HCT116 (cell line): ENCODE data around the gene RWDD4. TPM values are rescaled to one million over a fixed set of nuclear protein-coding genes. Genes with fewer than 3 reads are reported as not detected.

Source experiments
- ATAC-seq: fragments of 200-7000 bp; cut with Tn5 transposase; 2 replicates; pipeline ENCODE4 v1.9.1; 2020; ENCODE audit warnings: mild to moderate bottlenecking, moderate library complexity
- BruUV-seq: library from RNA; stranded (reverse); fragments of 400-500 nt; replicated peaks from 2 replicates; lab custom pipeline; 2021; lab: Mats Ljungman, UMichigan
- CTCF ChIA-PET: fragments of 300-600 bp; sonication (Branson Sonifier 250); formaldehyde crosslinking; loops from one replicate; lab custom pipeline; 2021; ENCODE audit warnings: antibody characterized with exemption; lab: Charles Lee
- POLR2A ChIA-PET: fragments of 300-600, 350-600 bp; sonication (Branson Sonifier 250); formaldehyde crosslinking; loops from one replicate; lab custom pipeline; 2021; ENCODE audit warnings: antibody characterized with exemption; lab: Charles Lee
- RAD21 ChIA-PET, 2 experiments: fragments of 300-600 bp; sonication (Branson Sonifier 250); formaldehyde crosslinking; loops; one replicate each; lab custom pipeline; 2023; ENCODE audit warnings: low total read pairs in 2 of 2; ENCODE audit not compliant: uncharacterized antibody in 2 of 2, unreplicated experiment in 2 of 2, low non-redundant PET in 1 of 2; lab: Charles Lee
- DNase-seq: peaks from one replicate; pipeline ENCODE4 v3.0.0-alpha.2; 2010; ENCODE audit warnings: low read depth, low spot score
- H2AFZ ChIP-seq: fragments of 200-600 bp; shearing (Covaris generic), sonication (generic); 2 replicates; pipeline ENCODE4 v1.6.1; 2017; ENCODE audit warnings: low read depth, mixed run types, mixed read lengths, antibody characterized with exemption, low read length; ENCODE audit not compliant: poor library complexity, severe bottlenecking
- H3K27ac ChIP-seq: 2 replicates; pipeline ENCODE4 v1.5.1; 2012; ENCODE audit warnings: low read depth, low read length
- H3K27me3 ChIP-seq: fragments of 200-600 bp; sonication (generic); 2 replicates; pipeline ENCODE4 v1.6.1; 2016; ENCODE audit warnings: mixed run types, low read length, mixed read lengths; ENCODE audit not compliant: insufficient read depth
- H3K36me3 ChIP-seq, 2 experiments: fragments of 200-500 bp in 1 of 2; fragments of 200-600 bp in 1 of 2; sonication (Bioruptor generic) in 1 of 2; sonication (generic) in 1 of 2; 2 replicates each; pipeline versions ENCODE4 v1.5.1 to v1.6.1; 2014 to 2016; ENCODE audit warnings: low read length in 2 of 2, inconsistent platforms in 1 of 2, mixed read lengths in 1 of 2, mixed run types in 1 of 2; ENCODE audit not compliant: insufficient read depth in 2 of 2, control insufficient read depth in 1 of 2
- H3K4me1 ChIP-seq, 2 experiments: fragments of 200-600 bp in 1 of 2; sonication (generic) in 1 of 2; 2 replicates each; pipeline versions ENCODE4 v1.5.1 to v1.6.1; 2012 to 2017; ENCODE audit warnings: low read length in 2 of 2, inconsistent platforms in 1 of 2, mild to moderate bottlenecking in 1 of 2, mixed read lengths in 1 of 2, mixed run types in 1 of 2, moderate library complexity in 1 of 2; ENCODE audit not compliant: insufficient read depth in 2 of 2, control insufficient read depth in 1 of 2
- H3K4me2 ChIP-seq: fragments of 200-600 bp; sonication (generic); 2 replicates; pipeline ENCODE4 v1.6.1; 2017; ENCODE audit warnings: mixed run types, low read length, mixed read lengths
- H3K4me3 ChIP-seq, 2 experiments: fragments of 200-600 bp in 1 of 2; sonication (generic) in 1 of 2; replicated peaks in 1 of 2; 2 replicates each; pipeline ENCODE4 v1.5.1; 2011 to 2016; ENCODE audit warnings: low read length in 2 of 2, control low read depth in 1 of 2, low read depth in 1 of 2, mild to moderate bottlenecking in 1 of 2, mixed read lengths in 1 of 2, mixed run types in 1 of 2
- H3K79me2 ChIP-seq: fragments of 200-600 bp; sonication (generic); 2 replicates; pipeline ENCODE4 v1.6.1; 2017; ENCODE audit warnings: mild to moderate bottlenecking, mixed run types, low read length, moderate library complexity, mixed read lengths; ENCODE audit not compliant: insufficient read depth
- H3K9ac ChIP-seq: fragments of 200-600 bp; sonication (generic); 2 replicates; pipeline ENCODE4 v1.6.1; 2016; ENCODE audit warnings: low read length, mixed read lengths
- H3K9me2 ChIP-seq: fragments of 200-600 bp; sonication (generic), shearing (Covaris generic); 2 replicates; pipeline ENCODE4 v1.6.1; 2017; ENCODE audit warnings: mixed run types, mild to moderate bottlenecking, moderate library complexity; ENCODE audit not compliant: insufficient read depth
- H3K9me3 ChIP-seq, 2 experiments: fragments of 200-500 bp in 1 of 2; fragments of 200-600 bp in 1 of 2; sonication (Bioruptor generic) in 1 of 2; sonication (generic) in 1 of 2; 2 replicates each; pipeline ENCODE4 v1.6.1; 2014 to 2017; ENCODE audit warnings: low read length in 2 of 2, mixed read lengths in 2 of 2, inconsistent platforms in 1 of 2, low read depth in 1 of 2, mild to moderate bottlenecking in 1 of 2, mixed run types in 1 of 2, moderate library complexity in 1 of 2; ENCODE audit not compliant: control insufficient read depth in 1 of 2, insufficient read depth in 1 of 2
- H4K20me1 ChIP-seq: fragments of 200-600 bp; sonication (generic), shearing (Covaris generic); 2 replicates; pipeline ENCODE4 v1.6.1; 2017; ENCODE audit warnings: mixed run types, mild to moderate bottlenecking, moderate library complexity; ENCODE audit not compliant: insufficient read depth
- CTCF ChIP-seq, 3 experiments: fragments of 200-600 bp in 1 of 3; sonication (generic) in 1 of 3; IDR thresholded peaks in 2 of 3; conservative IDR thresholded peaks in 1 of 3; 2 replicates each; pipeline ENCODE4 v1.5.1; 2012 to 2017; ENCODE audit warnings: low read depth in 2 of 3, low read length in 2 of 3, antibody characterized with exemption in 1 of 3, borderline replicate concordance in 1 of 3, control low read depth in 1 of 3, mild to moderate bottlenecking in 1 of 3, mixed read lengths in 1 of 3, mixed run types in 1 of 3, moderate library complexity in 1 of 3; ENCODE audit not compliant: insufficient read depth in 1 of 3
- ELF1 ChIP-seq: IDR thresholded peaks from 2 replicates; pipeline ENCODE4 v1.6.1; 2012; ENCODE audit warnings: low read depth, borderline replicate concordance
- EZH2phosphoT487 ChIP-seq: fragments of 200-600 bp; IDR thresholded peaks from 2 replicates; pipeline ENCODE4 v1.6.1; 2018; ENCODE audit warnings: antibody characterized with exemption, borderline replicate concordance
- MAX ChIP-seq: IDR thresholded peaks from 2 replicates; pipeline ENCODE4 v1.6.1; 2012
- POLR2A ChIP-seq: IDR thresholded peaks from 2 replicates; pipeline ENCODE4 v1.7.0; 2011; ENCODE audit warnings: borderline replicate concordance; ENCODE audit not compliant: insufficient read depth, insufficient read length; ENCODE audit errors: extremely low read depth
- POLR2AphosphoS5 ChIP-seq: IDR thresholded peaks from 2 replicates; pipeline ENCODE4 v1.6.1; 2011; ENCODE audit warnings: mild to moderate bottlenecking, low read depth, low read length, moderate library complexity
- RAD21 ChIP-seq: IDR thresholded peaks from 2 replicates; pipeline ENCODE4 v1.6.1; 2012; ENCODE audit warnings: low read depth, mild to moderate bottlenecking
- SIN3A ChIP-seq: IDR thresholded peaks from 2 replicates; pipeline ENCODE4 v1.6.1; 2012; ENCODE audit warnings: low read depth
- SP1 ChIP-seq: IDR thresholded peaks from 2 replicates; pipeline ENCODE4 v1.6.1; 2012; ENCODE audit warnings: low read depth
- SRF ChIP-seq: IDR thresholded peaks from 2 replicates; pipeline ENCODE4 v1.6.1; 2012; ENCODE audit warnings: low read depth
- TCF7L2 ChIP-seq: IDR thresholded peaks from 2 replicates; pipeline ENCODE4 v1.7.0; 2011; ENCODE audit warnings: borderline replicate concordance, inconsistent platforms; ENCODE audit not compliant: insufficient read depth, insufficient read length; ENCODE audit errors: extremely low read depth
- YY1 ChIP-seq: IDR thresholded peaks from 2 replicates; pipeline ENCODE4 v1.6.1; 2011; ENCODE audit warnings: low read length, low read depth, moderate library complexity, mild to moderate bottlenecking; ENCODE audit not compliant: insufficient replicate concordance; ENCODE audit errors: extremely low read depth
- ZFX ChIP-seq: fragments of 450-650 bp; IDR thresholded peaks from 2 replicates; pipeline ENCODE4 v1.6.1; 2017
- ZNF274 ChIP-seq: fragments of 200-500 bp; sonication (Bioruptor generic); IDR thresholded peaks from 2 replicates; pipeline ENCODE4 v1.6.1; 2014; ENCODE audit warnings: mild to moderate bottlenecking, low read depth, low read length, inconsistent platforms
- intact Hi-C: fragments of 100-400 bp; cut with micrococcal nuclease; formaldehyde crosslinking; loops from 2 replicates; pipeline ENCODE4 v1.10.0; 2022
- total RNA-seq: library from RNA; stranded (reverse); gene quantifications from one replicate; pipeline ENCODE4 v1.2.1, GENCODE V29; 2021; ENCODE audit not compliant: unreplicated experiment
- TF ChIP-seq, protein P1 (sequence below): IDR thresholded peaks from 2 replicates; pipeline ENCODE4 v1.6.1; 2012; ENCODE audit warnings: low read depth
- TF ChIP-seq, protein P2 (sequence below): IDR thresholded peaks from 2 replicates; pipeline ENCODE4 v1.6.1; 2012

RWDD4 gene
- total RNA-seq, 1 experiment from 2014 or later, result 11.9 TPM

- no peak overlapping the region for H2AFZ ChIP-seq
- no peak overlapping the region for H3K4me3 ChIP-seq
- no TSS peak for BruUV-seq
- no peaks in the 10 kb centered on the region for H3K27me3 ChIP-seq
- no peak overlapping the region for H3K9ac ChIP-seq
- intact Hi-C loops, result no loop called here
- H3K27ac ChIP-seq, result no peak overlapping the region
- no peaks in the 10 kb centered on the region for H4K20me1 ChIP-seq
- H3K9me2 ChIP-seq, result no peaks in the 10 kb centered on the region
- no peaks in the 10 kb centered on the region for H3K4me1 ChIP-seq
- H3K79me2 ChIP-seq, result no peaks in the 10 kb centered on the region
- ChIA-PET RAD21 (no interaction called here), POLR2A (no interaction called here), CTCF (no interaction called here)
- no peaks in the 10 kb centered on the region for H3K9me3 ChIP-seq
- H3K36me3 ChIP-seq, result no peaks in the 10 kb centered on the region
- no peak for DNase-seq
- H3K4me2 ChIP-seq, result no peak overlapping the region
- TF ChIP-seq SIN3A (no peak), POLR2A (no peak), CTCF (IDR thresholded peaks at IDR 0.05 in 2 of 3, conservative IDR thresholded peaks at IDR 0.05 in 1 of 3; ENCODE audit: borderline replicate concordance in 1 of 3, insufficient read depth in 1 of 3, low read depth in 2 of 3, low read length in 2 of 3) (no peak), ZFX (no peak), RAD21 (no peak), SP1 (no peak), TCF7L2 (no peak), MAX (no peak), SRF (no peak), ELF1 (no peak), ZNF274 (no peak), POLR2AphosphoS5 (no peak), YY1 (no peak), EZH2phosphoT487 (no peak)
- TF ChIP-seq, protein P1, sequence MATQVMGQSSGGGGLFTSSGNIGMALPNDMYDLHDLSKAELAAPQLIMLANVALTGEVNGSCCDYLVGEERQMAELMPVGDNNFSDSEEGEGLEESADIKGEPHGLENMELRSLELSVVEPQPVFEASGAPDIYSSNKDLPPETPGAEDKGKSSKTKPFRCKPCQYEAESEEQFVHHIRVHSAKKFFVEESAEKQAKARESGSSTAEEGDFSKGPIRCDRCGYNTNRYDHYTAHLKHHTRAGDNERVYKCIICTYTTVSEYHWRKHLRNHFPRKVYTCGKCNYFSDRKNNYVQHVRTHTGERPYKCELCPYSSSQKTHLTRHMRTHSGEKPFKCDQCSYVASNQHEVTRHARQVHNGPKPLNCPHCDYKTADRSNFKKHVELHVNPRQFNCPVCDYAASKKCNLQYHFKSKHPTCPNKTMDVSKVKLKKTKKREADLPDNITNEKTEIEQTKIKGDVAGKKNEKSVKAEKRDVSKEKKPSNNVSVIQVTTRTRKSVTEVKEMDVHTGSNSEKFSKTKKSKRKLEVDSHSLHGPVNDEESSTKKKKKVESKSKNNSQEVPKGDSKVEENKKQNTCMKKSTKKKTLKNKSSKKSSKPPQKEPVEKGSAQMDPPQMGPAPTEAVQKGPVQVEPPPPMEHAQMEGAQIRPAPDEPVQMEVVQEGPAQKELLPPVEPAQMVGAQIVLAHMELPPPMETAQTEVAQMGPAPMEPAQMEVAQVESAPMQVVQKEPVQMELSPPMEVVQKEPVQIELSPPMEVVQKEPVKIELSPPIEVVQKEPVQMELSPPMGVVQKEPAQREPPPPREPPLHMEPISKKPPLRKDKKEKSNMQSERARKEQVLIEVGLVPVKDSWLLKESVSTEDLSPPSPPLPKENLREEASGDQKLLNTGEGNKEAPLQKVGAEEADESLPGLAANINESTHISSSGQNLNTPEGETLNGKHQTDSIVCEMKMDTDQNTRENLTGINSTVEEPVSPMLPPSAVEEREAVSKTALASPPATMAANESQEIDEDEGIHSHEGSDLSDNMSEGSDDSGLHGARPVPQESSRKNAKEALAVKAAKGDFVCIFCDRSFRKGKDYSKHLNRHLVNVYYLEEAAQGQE, result no peak
- TF ChIP-seq, protein P2, sequence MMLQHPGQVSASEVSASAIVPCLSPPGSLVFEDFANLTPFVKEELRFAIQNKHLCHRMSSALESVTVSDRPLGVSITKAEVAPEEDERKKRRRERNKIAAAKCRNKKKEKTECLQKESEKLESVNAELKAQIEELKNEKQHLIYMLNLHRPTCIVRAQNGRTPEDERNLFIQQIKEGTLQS, result no peak
- ATAC-seq, result no peak
Observed at GRCh38 chr4:183594823-183595222, 64.2 kb downstream of the RWDD4 start.
